Measurements from ENCODE around the gene ERLIN1.

DNA sequence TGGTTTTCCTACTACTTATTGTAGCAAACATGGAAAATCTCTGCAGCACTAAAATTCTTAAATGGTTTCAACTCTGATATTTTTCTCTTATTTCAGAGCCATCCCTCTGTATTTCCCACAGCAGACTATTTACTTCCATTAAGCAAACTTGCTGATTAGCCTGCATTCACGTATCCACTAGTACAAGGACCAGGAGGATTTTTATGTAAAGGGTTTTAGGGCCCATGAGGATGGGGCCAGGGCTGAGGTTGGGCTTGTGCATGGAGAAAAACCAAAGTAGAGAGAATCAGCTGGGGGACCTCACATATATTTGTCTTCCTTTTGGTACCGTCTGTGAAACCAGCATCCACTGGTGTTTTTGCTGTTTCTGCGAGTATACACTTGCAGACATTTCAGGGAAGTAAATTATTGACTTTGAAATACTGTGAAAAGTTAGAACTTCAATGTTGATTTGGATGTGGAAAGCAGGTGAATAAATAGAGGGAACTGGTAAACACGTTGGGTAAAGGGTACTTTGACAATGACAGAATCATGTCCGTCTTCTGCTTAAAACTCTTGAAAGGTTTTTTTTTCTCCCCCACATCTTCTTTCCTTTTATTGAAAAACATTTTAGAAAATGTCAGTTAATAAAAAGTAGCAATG is 44.3 kb downstream of the ERLIN1 start:
- TF ChIP-seq, protein P1, sequence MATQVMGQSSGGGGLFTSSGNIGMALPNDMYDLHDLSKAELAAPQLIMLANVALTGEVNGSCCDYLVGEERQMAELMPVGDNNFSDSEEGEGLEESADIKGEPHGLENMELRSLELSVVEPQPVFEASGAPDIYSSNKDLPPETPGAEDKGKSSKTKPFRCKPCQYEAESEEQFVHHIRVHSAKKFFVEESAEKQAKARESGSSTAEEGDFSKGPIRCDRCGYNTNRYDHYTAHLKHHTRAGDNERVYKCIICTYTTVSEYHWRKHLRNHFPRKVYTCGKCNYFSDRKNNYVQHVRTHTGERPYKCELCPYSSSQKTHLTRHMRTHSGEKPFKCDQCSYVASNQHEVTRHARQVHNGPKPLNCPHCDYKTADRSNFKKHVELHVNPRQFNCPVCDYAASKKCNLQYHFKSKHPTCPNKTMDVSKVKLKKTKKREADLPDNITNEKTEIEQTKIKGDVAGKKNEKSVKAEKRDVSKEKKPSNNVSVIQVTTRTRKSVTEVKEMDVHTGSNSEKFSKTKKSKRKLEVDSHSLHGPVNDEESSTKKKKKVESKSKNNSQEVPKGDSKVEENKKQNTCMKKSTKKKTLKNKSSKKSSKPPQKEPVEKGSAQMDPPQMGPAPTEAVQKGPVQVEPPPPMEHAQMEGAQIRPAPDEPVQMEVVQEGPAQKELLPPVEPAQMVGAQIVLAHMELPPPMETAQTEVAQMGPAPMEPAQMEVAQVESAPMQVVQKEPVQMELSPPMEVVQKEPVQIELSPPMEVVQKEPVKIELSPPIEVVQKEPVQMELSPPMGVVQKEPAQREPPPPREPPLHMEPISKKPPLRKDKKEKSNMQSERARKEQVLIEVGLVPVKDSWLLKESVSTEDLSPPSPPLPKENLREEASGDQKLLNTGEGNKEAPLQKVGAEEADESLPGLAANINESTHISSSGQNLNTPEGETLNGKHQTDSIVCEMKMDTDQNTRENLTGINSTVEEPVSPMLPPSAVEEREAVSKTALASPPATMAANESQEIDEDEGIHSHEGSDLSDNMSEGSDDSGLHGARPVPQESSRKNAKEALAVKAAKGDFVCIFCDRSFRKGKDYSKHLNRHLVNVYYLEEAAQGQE (IDR thresholded peaks at IDR 0.05; ENCODE audit: low read depth), result no peak
- TF ChIP-seq, protein P2, sequence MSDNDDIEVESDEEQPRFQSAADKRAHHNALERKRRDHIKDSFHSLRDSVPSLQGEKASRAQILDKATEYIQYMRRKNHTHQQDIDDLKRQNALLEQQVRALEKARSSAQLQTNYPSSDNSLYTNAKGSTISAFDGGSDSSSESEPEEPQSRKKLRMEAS (IDR thresholded peaks at IDR 0.05), result no peak
- TF ChIP-seq YY1 (IDR thresholded peaks at IDR 0.05; ENCODE audit: low read depth) (no peak), CEBPB (IDR thresholded peaks at IDR 0.05) (no peak), RAD21 (IDR thresholded peaks at IDR 0.05; ENCODE audit: low read depth) (no peak), FOXM1 (IDR thresholded peaks at IDR 0.05; ENCODE audit: borderline replicate concordance, low read depth) (no peak)
